Muscle of leg (tissue), 11 donors: ENCODE results near the gene SELENOH. TPM values are rescaled to one million over a fixed set of nuclear protein-coding genes. Genes with fewer than 3 reads are reported as not detected.
"Not testable (repeated sequence)": the region's sequence is repeated elsewhere in the genome, so short reads cannot be mapped to it uniquely, and the experiment has no call there.

Experiments
- DNase-seq: peaks from one replicate; pipeline ENCODE4 v3.0.0; 2013
- H3K27ac ChIP-seq: one replicate; pipeline ENCODE4 v1.5.1; 2013; ENCODE audit warnings: mild to moderate bottlenecking, low read length, control low read depth
- H3K27me3 ChIP-seq: one replicate; pipeline ENCODE4 v1.6.1; 2013; ENCODE audit warnings: low read length; ENCODE audit not compliant: control insufficient read depth, insufficient read depth
- H3K36me3 ChIP-seq: one replicate; pipeline ENCODE4 v1.6.1; 2013; ENCODE audit warnings: low read length; ENCODE audit not compliant: control insufficient read depth, insufficient read depth
- H3K4me1 ChIP-seq: one replicate; pipeline ENCODE4 v1.6.1; 2013; ENCODE audit warnings: low read length; ENCODE audit not compliant: control insufficient read depth, insufficient read depth
- H3K4me3 ChIP-seq: one replicate; pipeline ENCODE4 v1.5.1; 2013; ENCODE audit warnings: low read length, control low read depth
- H3K9me3 ChIP-seq: replicated peaks from 2 replicates; pipeline ENCODE4 v1.6.1; 2013; ENCODE audit warnings: low read depth, low read length; ENCODE audit not compliant: control insufficient read depth
- WGBS: methylation state at CpG from one replicate; pipeline ENCODE4 v1.1.5; 2013; ENCODE audit warnings: missing lambda C conversion rate; ENCODE audit not compliant: insufficient coverage; 5-methylcytosine and 5-hydroxymethylcytosine counted together
- polyA plus RNA-seq, 8 donors: library from polyadenylated mRNA; unstranded; fragments of 120-200 nt; gene quantifications; one replicate each; pipeline versions ENCODE4 v1.2.1 to v1.2.3, GENCODE V29; 2013; ENCODE audit warnings: inconsistent platforms in 1 of 8, low replicate concordance in 1 of 8; ENCODE audit not compliant: insufficient read length in 8 of 8, insufficient read depth in 1 of 8
- total RNA-seq: library from RNA; stranded (reverse); fragments of 120-200 nt; gene quantifications from one replicate; pipeline ENCODE4 v1.2.4, GENCODE V29; 2013

The SELENOH gene
- total and polyA plus RNA-seq, 9 donors = 68.8 to 113 (median 78.8) TPM

DNA sequence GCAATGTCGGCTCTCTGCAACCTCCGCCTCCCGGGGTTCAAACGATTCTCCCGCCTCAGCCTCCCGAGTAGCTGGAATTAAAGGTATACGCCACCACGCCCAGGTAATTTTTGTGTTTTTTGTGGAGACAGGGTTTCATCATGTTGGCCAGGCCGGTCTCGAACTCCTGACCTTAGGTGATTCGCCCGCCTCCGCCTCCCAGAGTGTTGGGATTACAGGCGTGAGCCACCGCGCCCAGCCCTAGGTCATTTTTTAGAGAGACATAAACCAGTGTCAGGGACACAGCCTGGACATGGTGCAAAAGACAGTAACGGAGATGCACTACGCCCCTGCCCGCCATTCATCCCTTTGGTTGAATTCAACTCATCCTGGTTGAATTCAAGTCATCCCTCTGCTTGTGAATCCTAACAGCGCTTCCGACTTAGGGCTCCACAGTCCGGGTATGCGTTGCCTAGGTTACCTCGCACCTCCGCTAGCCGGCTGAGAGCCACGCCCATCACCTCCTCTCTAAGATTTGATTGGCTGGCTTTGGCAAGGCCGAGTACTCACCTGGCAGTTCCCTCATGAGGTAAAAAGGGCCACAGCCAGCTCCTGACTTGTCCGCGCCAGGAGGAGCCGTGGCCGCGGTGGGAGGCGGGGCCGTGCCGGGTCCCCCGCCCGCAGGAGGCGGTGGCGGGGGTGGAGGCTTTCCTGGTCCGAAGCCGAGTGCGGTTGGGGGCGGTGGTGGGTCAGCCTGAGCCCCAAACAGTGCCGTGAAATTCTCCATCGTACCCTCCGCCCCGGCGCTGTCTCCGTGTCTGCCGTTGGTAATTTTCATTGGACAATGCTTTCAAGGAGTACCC is 29.7 kb upstream of the SELENOH start, which contains the start of gene MED19:
TSS of gene MED19 (minus strand) at position 802 of the 842 bp plus-strand sequence. CDS start at position 766, 36 bp downstream.
- Histone ChIP-seq H3K4me3 (peak within 1 kb of the TSS; percentile 96), H3K36me3 (peaks cover 4% of the 10 kb centered on the region), H3K27ac (peak within 1 kb of the TSS; percentile 85), H3K9me3 (no peaks in the 10 kb centered on the region), H3K4me1 (peaks cover 16% of the 10 kb centered on the region), H3K27me3 (no peaks in the 10 kb centered on the region)
- no peak for DNase-seq
- WGBS = 9% methylated on average over 49 of the region's 51 CpGs

DNA sequence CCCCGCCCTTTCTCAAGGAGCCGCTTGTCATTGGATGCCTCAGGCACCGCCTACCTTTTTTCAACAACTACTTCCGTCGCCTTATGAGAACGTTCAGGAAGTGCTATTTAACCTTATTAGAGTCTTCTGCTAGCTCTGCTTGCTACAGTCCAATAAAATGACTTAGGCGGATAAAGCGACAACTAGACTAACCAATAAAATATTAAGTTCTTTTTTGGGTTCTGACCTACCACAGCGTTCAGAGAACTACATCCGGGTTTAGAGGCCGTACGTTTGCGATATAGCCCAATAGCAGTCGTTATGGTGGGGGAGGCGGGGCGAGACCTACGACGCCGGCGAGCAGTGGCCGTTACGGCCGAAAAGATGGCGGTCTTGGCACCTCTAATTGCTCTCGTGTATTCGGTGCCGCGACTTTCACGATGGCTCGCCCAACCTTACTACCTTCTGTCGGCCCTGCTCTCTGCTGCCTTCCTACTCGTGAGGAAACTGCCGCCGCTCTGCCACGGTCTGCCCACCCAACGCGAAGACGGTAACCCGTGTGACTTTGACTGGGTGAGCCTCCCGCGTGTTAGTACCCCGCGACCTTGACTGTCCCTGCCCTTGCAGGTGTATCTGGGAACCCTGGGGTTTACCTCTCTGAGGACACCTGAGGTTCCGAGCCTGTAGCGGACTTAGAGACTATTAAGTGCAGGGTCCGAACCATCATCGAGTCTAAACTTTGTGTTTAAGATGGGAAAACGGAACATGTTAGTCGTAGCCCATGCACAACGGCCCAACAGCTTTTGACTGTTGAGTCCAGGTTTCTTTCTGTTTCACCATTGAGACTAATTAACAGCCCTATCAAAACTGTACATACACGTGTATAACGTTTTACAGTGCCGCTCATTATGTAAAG is 28.8 kb upstream of the SELENOH start, which contains the start of gene TMX2:
TSS of gene TMX2 (plus strand) at position 338 of the 895 bp plus-strand sequence. CDS start at position 364, 26 bp downstream.
- Histone ChIP-seq H3K27me3 (no peaks in the 10 kb centered on the region), H3K4me1 (peaks cover 16% of the 10 kb centered on the region)
- WGBS = 0% methylated on average over 38 of the region's 53 CpGs

DNA sequence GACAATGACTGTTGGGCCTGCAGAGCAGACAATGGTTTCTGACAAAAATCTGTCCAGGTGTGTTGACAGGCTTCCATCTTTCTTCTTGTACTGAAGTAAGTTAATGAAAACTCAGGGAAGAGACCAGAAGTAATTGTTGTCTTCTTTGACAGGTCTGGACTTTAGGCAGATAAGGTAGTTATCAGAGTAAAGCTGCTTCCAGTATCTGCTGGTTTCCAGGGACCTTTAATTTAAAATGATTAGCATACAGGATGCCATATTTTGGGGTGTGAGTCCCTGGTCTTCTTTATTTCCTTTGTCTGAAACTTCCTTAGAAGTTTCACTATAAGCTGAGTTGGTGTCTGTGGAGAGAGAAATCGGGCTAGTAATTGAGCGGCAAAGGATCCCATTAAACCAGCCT is 27.5 kb upstream of the SELENOH start:
- H3K27ac ChIP-seq = no peak overlapping the region
- no CpG with 5 or more reads among the region's 2 CpGs for WGBS
- peaks cover 16% of the 10 kb centered on the region for H3K4me1 ChIP-seq
- H3K27me3 ChIP-seq = no peaks in the 10 kb centered on the region
- H3K9me3 ChIP-seq = no peaks in the 10 kb centered on the region
- peak overlapping the region; percentile 96 for H3K4me3 ChIP-seq
- H3K36me3 ChIP-seq = peaks cover 12% of the 10 kb centered on the region
- no peak for DNase-seq

More for the DNA sequence above, 28.8 kb upstream of the SELENOH start, which contains the start of gene TMX2:
- H3K27ac ChIP-seq = peak within 1 kb of the TSS; percentile 85
- no peaks in the 10 kb centered on the region for H3K9me3 ChIP-seq
- peaks cover 4% of the 10 kb centered on the region for H3K36me3 ChIP-seq
- DNase-seq = peak; percentile 100
- peak within 1 kb of the TSS; percentile 96 for H3K4me3 ChIP-seq

DNA sequence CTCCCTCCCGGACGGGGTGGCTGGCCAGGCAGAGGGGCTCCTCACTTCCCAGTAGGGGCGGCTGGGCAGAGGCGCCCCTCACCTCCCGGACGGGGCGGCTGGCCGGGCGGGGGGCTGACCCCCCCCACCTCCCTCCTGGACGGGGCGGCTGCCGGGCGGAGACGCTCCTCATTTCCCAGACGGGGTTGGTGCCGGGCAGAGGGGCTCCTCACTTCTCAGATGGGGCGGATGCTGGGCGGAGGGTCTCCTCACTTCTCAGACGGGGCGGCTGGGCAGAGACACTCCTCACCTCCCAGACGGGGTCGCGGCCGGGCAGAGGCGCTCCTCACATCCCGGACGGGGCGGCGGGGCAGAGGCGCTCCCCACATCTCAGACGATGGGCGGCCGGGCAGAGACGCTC is 24.6 kb upstream of the SELENOH start:
- H3K4me3 ChIP-seq, H3K27me3 ChIP-seq, H3K9me3 ChIP-seq, DNase-seq, H3K27ac ChIP-seq: not testable (repeated sequence)
- Histone ChIP-seq H3K4me1 (peaks cover 11% of the 10 kb centered on the region), H3K36me3 (peaks cover 23% of the 10 kb centered on the region)
- WGBS = 100% methylated on average over 3 of the region's 34 CpGs

DNA sequence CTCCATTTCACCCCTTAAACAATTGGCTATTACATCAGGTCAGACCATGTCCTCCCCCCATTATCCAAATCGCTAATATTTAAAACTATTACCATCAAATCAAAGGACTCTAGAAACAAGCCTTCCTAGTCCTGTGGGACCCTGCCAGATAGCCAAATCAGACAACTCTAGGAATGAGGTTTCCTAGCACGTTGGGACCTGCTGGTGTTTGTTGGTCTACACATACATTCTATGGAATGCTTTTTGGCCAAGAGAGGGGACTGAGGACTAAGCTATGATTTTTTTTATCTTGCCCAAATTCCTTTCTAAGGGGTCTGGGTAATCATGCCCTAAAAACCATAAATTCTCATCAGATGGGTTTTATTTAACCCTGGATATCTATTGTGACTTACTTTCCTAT is 14.1 kb upstream of the SELENOH start:
- H3K9me3 ChIP-seq = no peaks in the 10 kb centered on the region
- peaks cover 6% of the 10 kb centered on the region for H3K36me3 ChIP-seq
- WGBS = no CpG with 5 or more reads among the region's 2 CpGs
- H3K4me3 ChIP-seq = no peak overlapping the region
- no peaks in the 10 kb centered on the region for H3K4me1 ChIP-seq
- DNase-seq = no peak
- H3K27ac ChIP-seq = no peak overlapping the region
- H3K27me3 ChIP-seq = no peaks in the 10 kb centered on the region

DNA sequence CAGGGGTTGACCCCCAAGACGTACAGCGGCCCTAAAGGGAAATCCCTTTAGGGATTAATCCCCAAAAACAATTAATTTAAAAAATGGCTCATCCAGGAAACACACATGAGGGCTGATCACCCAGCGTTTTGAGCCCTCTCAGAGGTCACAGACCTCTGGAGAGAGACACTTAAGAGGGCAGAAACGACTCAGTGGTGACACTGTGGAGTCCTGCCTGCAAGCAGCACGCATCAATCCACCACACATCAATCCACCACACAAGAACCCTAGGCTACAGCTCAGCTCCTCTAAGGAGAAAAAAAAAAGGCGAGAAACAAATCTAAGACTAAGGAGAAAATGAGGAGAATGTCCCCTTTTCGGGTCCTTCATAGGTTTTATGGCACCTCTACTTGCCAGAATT is 12.5 kb upstream of the SELENOH start:
- Histone ChIP-seq H3K36me3 (peaks cover 3% of the 10 kb centered on the region), H3K27ac (no peak overlapping the region), H3K9me3 (no peaks in the 10 kb centered on the region), H3K4me3 (no peak overlapping the region), H3K27me3 (no peaks in the 10 kb centered on the region), H3K4me1 (no peaks in the 10 kb centered on the region)
- 53% methylated on average over 2 of the region's 7 CpGs for WGBS
- no peak for DNase-seq

DNA sequence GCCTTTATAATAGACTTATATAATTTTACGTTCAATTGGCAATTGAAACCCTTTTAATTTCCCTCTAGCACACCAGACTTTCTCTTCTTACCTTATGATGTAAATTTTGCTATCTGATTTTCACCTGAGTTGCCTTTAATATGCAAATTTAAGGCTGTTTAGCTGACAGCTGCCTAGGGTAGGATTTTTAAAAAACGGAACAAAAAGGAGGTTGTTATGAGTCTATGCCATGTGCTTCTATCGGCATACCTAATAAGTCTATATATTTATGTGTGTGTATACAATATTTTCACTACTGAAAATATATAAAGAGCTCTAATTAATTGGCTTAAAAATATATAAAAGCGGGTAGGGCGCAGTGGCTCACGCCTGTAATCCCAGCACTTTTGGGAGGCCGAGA is 11.8 kb upstream of the SELENOH start:
- H3K9me3 ChIP-seq = no peaks in the 10 kb centered on the region
- H3K4me1 ChIP-seq = no peaks in the 10 kb centered on the region
- H3K36me3 ChIP-seq = peaks cover 3% of the 10 kb centered on the region
- no peaks in the 10 kb centered on the region for H3K27me3 ChIP-seq
- no CpG with 5 or more reads among the region's 7 CpGs for WGBS
- H3K27ac ChIP-seq = no peak overlapping the region
- no peak for DNase-seq
- H3K4me3 ChIP-seq = no peak overlapping the region

DNA sequence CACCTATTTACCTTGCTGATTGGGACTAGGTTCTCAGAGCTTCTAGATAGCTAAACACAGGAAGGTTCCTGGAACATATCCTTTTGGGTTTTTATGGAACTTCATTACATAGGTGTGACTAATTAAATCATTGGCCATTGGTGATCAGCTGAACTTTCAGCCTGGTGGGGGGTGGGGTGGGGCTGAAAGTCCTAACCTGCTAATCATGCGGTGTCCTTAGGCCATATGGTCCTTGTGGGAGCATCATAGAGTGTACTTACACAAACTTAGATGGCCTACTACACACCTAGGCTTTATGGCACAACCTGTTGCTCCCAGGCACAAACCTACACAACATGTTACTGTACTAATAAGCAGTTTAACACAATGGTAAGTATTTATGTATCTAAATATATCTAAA is 8.6 kb upstream of the SELENOH start:
- no peaks in the 10 kb centered on the region for H3K27me3 ChIP-seq
- no peak overlapping the region for H3K27ac ChIP-seq
- no peak overlapping the region for H3K4me3 ChIP-seq
- DNase-seq = no peak
- no CpG with 5 or more reads among the region's 1 CpG for WGBS
- H3K36me3 ChIP-seq = peaks cover 14% of the 10 kb centered on the region
- H3K9me3 ChIP-seq = no peaks in the 10 kb centered on the region
- H3K4me1 ChIP-seq = no peaks in the 10 kb centered on the region

DNA sequence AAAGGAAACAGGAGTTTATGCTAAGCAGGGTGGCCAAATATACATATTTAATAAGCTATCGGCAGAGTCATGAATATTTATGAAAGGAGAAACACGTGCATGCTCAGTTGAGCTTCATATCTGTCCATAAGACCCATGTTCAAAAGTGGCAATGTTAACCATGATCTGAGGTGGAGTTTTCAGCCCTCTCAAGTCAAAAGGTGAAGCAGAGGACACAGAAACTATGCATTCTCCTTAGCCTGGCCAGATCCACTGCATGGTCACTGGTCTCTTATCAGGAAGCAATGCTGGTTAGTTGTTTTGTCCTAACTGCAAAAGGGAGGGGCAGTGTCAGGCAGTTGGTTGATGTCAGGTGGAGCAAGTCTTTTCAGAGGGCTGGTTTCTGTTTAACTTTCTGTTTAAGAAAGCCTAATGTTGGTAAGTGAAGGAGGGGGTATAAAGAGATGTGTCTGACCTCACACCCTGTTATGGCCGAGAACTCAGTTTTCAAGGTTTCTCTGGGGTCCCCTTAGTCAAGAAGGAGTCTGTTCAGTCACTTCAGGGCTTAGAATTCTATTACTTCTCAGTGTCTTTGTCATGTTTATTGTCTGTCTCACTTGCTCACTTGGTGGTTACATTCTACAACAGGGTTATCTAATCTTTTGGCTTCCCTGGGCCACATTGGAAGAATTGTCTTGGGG is 5.5 kb upstream of the SELENOH start:
- no peak overlapping the region for H3K4me3 ChIP-seq
- no peak overlapping the region for H3K27ac ChIP-seq
- WGBS = no CpG with 5 or more reads among the region's 3 CpGs
- peaks cover 3% of the 10 kb centered on the region for H3K4me1 ChIP-seq
- DNase-seq = no peak
- H3K27me3 ChIP-seq = no peaks in the 10 kb centered on the region
- H3K36me3 ChIP-seq = peaks cover 28% of the 10 kb centered on the region
- no peaks in the 10 kb centered on the region for H3K9me3 ChIP-seq
